ENCODE results near the gene CDKAL1.

The CDKAL1 gene

GRCh38 chr6:20706238-20706938 is 172.1 kb downstream of the CDKAL1 start:
- in situ Hi-C loops (cut with MboI; ENCODE audit: low pct_unique_long_range_greater_than_20kb, low sequenced_read_pairs, unreplicated experiment) = loop anchor here (25.0 kb wide), 1 partner anchor 881 kb away; the partner anchor contains the start of gene SOX4
- DNase-seq (ENCODE audit: low spot score) = no peak
- TF ChIP-seq CTCF (IDR thresholded peaks at IDR 0.05; ENCODE audit: extremely low read depth, insufficient read depth, missing control alignments) = no peak

GRCh38 chr6:20706939-20707485 is 172.8 kb downstream of the CDKAL1 start:
- no peak for DNase-seq (ENCODE audit: low spot score)
- in situ Hi-C loops (cut with MboI; ENCODE audit: low pct_unique_long_range_greater_than_20kb, low sequenced_read_pairs, unreplicated experiment) = loop anchor here (25.0 kb wide), 1 partner anchor 880 kb away; the partner anchor contains the start of gene SOX4
- TF ChIP-seq CTCF (IDR thresholded peaks at IDR 0.05; ENCODE audit: extremely low read depth, insufficient read depth, missing control alignments) = no peak

- no peak for TF ChIP-seq CTCF (IDR thresholded peaks at IDR 0.05; ENCODE audit: extremely low read depth, insufficient read depth, missing control alignments)
- DNase-seq (ENCODE audit: low spot score) = no peak
- in situ Hi-C loops (cut with MboI; ENCODE audit: low pct_unique_long_range_greater_than_20kb, low sequenced_read_pairs, unreplicated experiment) = loop anchor here (25.0 kb wide), 1 partner anchor 879 kb away; the partner anchor contains the start of gene SOX4
Observed at GRCh38 chr6:20707870-20708269, 173.6 kb downstream of the CDKAL1 start.

- peak; percentile 16 for DNase-seq (ENCODE audit: low spot score)
- no peak for TF ChIP-seq CTCF (IDR thresholded peaks at IDR 0.05; ENCODE audit: extremely low read depth, insufficient read depth, missing control alignments)
- in situ Hi-C loops (cut with MboI; ENCODE audit: low pct_unique_long_range_greater_than_20kb, low sequenced_read_pairs, unreplicated experiment) = loop anchor here (25.0 kb wide), 1 partner anchor 879 kb away; the partner anchor contains the start of gene SOX4
Observed at GRCh38 chr6:20708367-20709124, 174.3 kb downstream of the CDKAL1 start.

- in situ Hi-C loops (cut with MboI; ENCODE audit: low pct_unique_long_range_greater_than_20kb, low sequenced_read_pairs, unreplicated experiment) = loop anchor here (25.0 kb wide), 1 partner anchor 878 kb away; the partner anchor contains the start of gene SOX4
- no peak for TF ChIP-seq CTCF (IDR thresholded peaks at IDR 0.05; ENCODE audit: extremely low read depth, insufficient read depth, missing control alignments)
- no peak for DNase-seq (ENCODE audit: low spot score)
Observed at GRCh38 chr6:20709451-20709850, 175.2 kb downstream of the CDKAL1 start.

- no peak for TF ChIP-seq CTCF (IDR thresholded peaks at IDR 0.05; ENCODE audit: extremely low read depth, insufficient read depth, missing control alignments)
- DNase-seq (ENCODE audit: low spot score) = no peak
- in situ Hi-C loops (cut with MboI; ENCODE audit: low pct_unique_long_range_greater_than_20kb, low sequenced_read_pairs, unreplicated experiment) = loop anchor here (25.0 kb wide), 1 partner anchor 877 kb away; the partner anchor contains the start of gene SOX4
Observed at GRCh38 chr6:20710341-20710740, 176.1 kb downstream of the CDKAL1 start.
